ENCODE data around the gene COTL1.

DNA sequence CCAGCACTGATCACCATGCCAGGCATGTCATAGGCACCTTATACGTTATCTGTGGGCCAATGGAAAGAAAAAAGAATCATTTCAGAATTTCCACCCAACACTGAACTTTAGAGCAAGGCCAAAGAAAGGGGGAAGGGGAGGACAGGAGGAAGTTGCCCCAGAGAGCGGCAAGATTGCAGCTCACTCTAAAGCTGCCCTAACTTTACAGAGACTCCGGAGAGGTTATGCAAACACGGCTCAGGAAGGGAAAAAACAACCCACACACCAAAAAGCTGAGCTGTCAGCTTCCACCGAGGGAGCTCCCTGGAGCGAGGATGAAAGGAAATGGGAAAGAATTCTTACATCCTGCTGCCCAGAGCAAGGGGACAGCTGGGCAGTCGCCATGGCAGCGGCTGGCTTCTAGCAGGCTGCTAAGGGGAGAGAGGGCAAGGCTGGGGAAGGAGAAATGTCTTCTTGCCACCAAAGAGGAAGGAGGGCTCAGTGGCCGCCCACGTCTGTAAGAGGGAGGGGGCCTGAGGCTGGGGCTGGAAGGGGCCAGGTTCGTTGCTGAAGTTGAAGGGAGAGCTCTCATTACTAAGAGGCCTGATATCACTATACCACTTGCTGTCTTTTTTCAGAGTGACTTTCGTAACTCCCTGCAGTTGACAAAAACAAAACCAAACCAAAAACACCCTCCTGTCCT is 18.2 kb downstream of the COTL1 start:
- TF ChIP-seq, protein P1, sequence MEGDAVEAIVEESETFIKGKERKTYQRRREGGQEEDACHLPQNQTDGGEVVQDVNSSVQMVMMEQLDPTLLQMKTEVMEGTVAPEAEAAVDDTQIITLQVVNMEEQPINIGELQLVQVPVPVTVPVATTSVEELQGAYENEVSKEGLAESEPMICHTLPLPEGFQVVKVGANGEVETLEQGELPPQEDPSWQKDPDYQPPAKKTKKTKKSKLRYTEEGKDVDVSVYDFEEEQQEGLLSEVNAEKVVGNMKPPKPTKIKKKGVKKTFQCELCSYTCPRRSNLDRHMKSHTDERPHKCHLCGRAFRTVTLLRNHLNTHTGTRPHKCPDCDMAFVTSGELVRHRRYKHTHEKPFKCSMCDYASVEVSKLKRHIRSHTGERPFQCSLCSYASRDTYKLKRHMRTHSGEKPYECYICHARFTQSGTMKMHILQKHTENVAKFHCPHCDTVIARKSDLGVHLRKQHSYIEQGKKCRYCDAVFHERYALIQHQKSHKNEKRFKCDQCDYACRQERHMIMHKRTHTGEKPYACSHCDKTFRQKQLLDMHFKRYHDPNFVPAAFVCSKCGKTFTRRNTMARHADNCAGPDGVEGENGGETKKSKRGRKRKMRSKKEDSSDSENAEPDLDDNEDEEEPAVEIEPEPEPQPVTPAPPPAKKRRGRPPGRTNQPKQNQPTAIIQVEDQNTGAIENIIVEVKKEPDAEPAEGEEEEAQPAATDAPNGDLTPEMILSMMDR (IDR thresholded peaks at IDR 0.05; ENCODE audit: insufficient read depth, low read length, poor library complexity, severe bottlenecking): no peak
- no peak for TF ChIP-seq EZH2phosphoT487 (conservative IDR thresholded peaks at IDR 0.05; ENCODE audit: low read length)
